H1 (cell line): Measurements from ENCODE around the gene TMEM202. TPM values are rescaled to one million over a fixed set of nuclear protein-coding genes. Genes with fewer than 3 reads are reported as not detected.

Experiments
- EGR1 ChIP-seq: IDR thresholded peaks from 2 replicates; pipeline ENCODE4 v1.6.1; 2011; ENCODE audit warnings: low read depth, low read length, borderline replicate concordance
- POLR2AphosphoS5 ChIP-seq: IDR thresholded peaks from 2 replicates; pipeline ENCODE4 v1.6.1; 2011; ENCODE audit warnings: low read depth, low read length
- SIRT6 ChIP-seq: IDR thresholded peaks from one replicate; pipeline ENCODE4 v1.7.1; 2012; ENCODE audit warnings: low read length, inconsistent platforms
- SUZ12 ChIP-seq: fragments of 200-600 bp; sonication (generic); IDR thresholded peaks from 2 replicates; pipeline ENCODE4 v1.6.1; 2012; ENCODE audit warnings: mild to moderate bottlenecking, inconsistent platforms, low read length, moderate library complexity, mixed read lengths
- ZNF274 ChIP-seq: IDR thresholded peaks from 2 replicates; pipeline ENCODE4 v1.7.0; 2012; ENCODE audit warnings: low read length, borderline replicate concordance; ENCODE audit errors: extremely low read depth
- polyA plus RNA-seq, 7 experiments: library from polyadenylated mRNA; depleted of rRNA in 3 of 7; stranded (reverse) in 5 of 7; unstranded in 2 of 7; fragments of >200 nt in 5 of 7; fragments of 200-250 nt in 2 of 7; gene quantifications; 1 replicate in 5 of 7; 2 replicates in 1 of 7; 4 replicates in 1 of 7; pipeline versions ENCODE4 v1.2.1 to v1.2.3, GENCODE V29; 2011 to 2013; ENCODE audit warnings: missing spikeins in 2 of 7, mixed read lengths in 2 of 7
- total RNA-seq: library from RNA; stranded (reverse); fragmentation: NEBNext Ultra II Directional; extraction: Animal tissue kit (Norgen Biotek cat#: 25700); gene quantifications from 2 replicates; pipeline ENCODE4 v1.2.1, GENCODE V29; 2021

The TMEM202 gene
- total and polyA plus RNA-seq, 2 of the 8 experiments (the other 6 are each of a cell fraction or from before 2014, with no cell fraction given) = not detected

- no peak for TF ChIP-seq POLR2AphosphoS5
- no peak for TF ChIP-seq ZNF274
- no peak for TF ChIP-seq SUZ12
- no peak for TF ChIP-seq EGR1
- no peak for TF ChIP-seq SIRT6
Observed at GRCh38 chr15:72445426-72445825, 47.3 kb downstream of the TMEM202 start (continued).
